Keratinocyte (primary cell): ENCODE measurements around the gene KRT4. TPM values are rescaled to one million over a fixed set of nuclear protein-coding genes. Genes with fewer than 3 reads are reported as not detected.

Experiments
- DNase-seq: peaks from one replicate; pipeline ENCODE4 v3.0.0-alpha.2; 2011; ENCODE audit warnings: low read depth, missing footprints, low spot score
- FAIRE-seq: peaks from 2 replicates; lab custom pipeline; 2011; peaks lifted over from hg19 to GRCh38; lab: Jason Lieb, UNC
- H2AFZ ChIP-seq: 2 replicates; pipeline ENCODE4 v1.6.0; 2012; ENCODE audit warnings: low read length, control low read depth, inconsistent platforms; ENCODE audit not compliant: control insufficient read depth
- H3K27ac ChIP-seq: 2 replicates; pipeline ENCODE4 v1.5.1; 2011; ENCODE audit warnings: low read length; ENCODE audit not compliant: control insufficient read depth, insufficient read depth
- H3K27me3 ChIP-seq: 3 replicates; pipeline ENCODE4 v1.6.0; 2011; ENCODE audit warnings: low read length; ENCODE audit not compliant: control insufficient read depth, insufficient read depth; ENCODE audit errors: extremely low read depth
- H3K36me3 ChIP-seq, 2 experiments: 2 replicates in 1 of 2; 3 replicates in 1 of 2; pipeline ENCODE4 v1.5.1; 2011; ENCODE audit warnings: low read length in 2 of 2, mild to moderate bottlenecking in 1 of 2; ENCODE audit not compliant: control insufficient read depth in 2 of 2, insufficient read depth in 2 of 2; ENCODE audit errors: extremely low read depth in 1 of 2
- H3K4me1 ChIP-seq: 3 replicates; pipeline ENCODE4 v1.5.1; 2011; ENCODE audit warnings: low read length; ENCODE audit not compliant: control insufficient read depth, insufficient read depth; ENCODE audit errors: extremely low read depth
- H3K4me2 ChIP-seq: 3 replicates; pipeline ENCODE4 v1.6.0; 2011; ENCODE audit warnings: low read depth, low read length; ENCODE audit not compliant: control insufficient read depth, insufficient read depth; ENCODE audit errors: extremely low read depth
- H3K4me3 ChIP-seq, 3 experiments: fragments of 200-600 bp in 1 of 3; sonication (generic) in 1 of 3; 2 replicates in 2 of 3; 3 replicates in 1 of 3; pipeline ENCODE4 v1.5.1; 2011 to 2016; ENCODE audit warnings: low read length in 3 of 3, mild to moderate bottlenecking in 3 of 3, control low read depth in 2 of 3, inconsistent platforms in 1 of 3, low read depth in 1 of 3, mixed read lengths in 1 of 3, mixed run types in 1 of 3, moderate library complexity in 1 of 3; ENCODE audit not compliant: control insufficient read depth in 2 of 3, insufficient read depth in 2 of 3; ENCODE audit errors: extremely low read depth in 1 of 3
- H3K79me2 ChIP-seq: 2 replicates; pipeline ENCODE4 v1.6.0; 2012; ENCODE audit warnings: low read length; ENCODE audit not compliant: control insufficient read depth, insufficient read depth
- H3K9ac ChIP-seq: 3 replicates; pipeline ENCODE4 v1.6.0; 2011; ENCODE audit warnings: low read length; ENCODE audit not compliant: control insufficient read depth, insufficient read depth; ENCODE audit errors: extremely low read depth
- H3K9me1 ChIP-seq: 3 replicates; pipeline ENCODE4 v1.6.0; 2011; ENCODE audit warnings: low read length; ENCODE audit not compliant: control insufficient read depth, insufficient read depth; ENCODE audit errors: extremely low read depth
- H3K9me3 ChIP-seq: 2 replicates; pipeline ENCODE4 v1.5.1; 2012; ENCODE audit warnings: low read depth, low read length; ENCODE audit not compliant: control insufficient read depth
- H4K20me1 ChIP-seq: 3 replicates; pipeline ENCODE4 v1.6.0; 2011; ENCODE audit warnings: low read length; ENCODE audit not compliant: control insufficient read depth, insufficient read depth; ENCODE audit errors: extremely low read depth
- CTCF ChIP-seq, 3 experiments: IDR thresholded peaks in 1 of 3; conservative IDR thresholded peaks in 1 of 3; optimal IDR thresholded peaks in 1 of 3; 2 replicates in 2 of 3; 3 replicates in 1 of 3; pipeline versions ENCODE3 to v1.5.1; 2011; ENCODE audit warnings: low read length in 3 of 3, mild to moderate bottlenecking in 3 of 3, moderate library complexity in 2 of 3, control low read depth in 1 of 3, inconsistent platforms in 1 of 3; ENCODE audit not compliant: insufficient read depth in 2 of 3; ENCODE audit errors: extremely low read depth in 1 of 3
- EZH2 ChIP-seq: IDR thresholded peaks from one replicate; pipeline ENCODE4 v1.6.1; 2012; ENCODE audit warnings: inconsistent platforms, mild to moderate bottlenecking, low read length, moderate library complexity
- dilution Hi-C: fragments of 300-500 bp; cut with MboI; formaldehyde crosslinking; loops from one replicate; pipeline ENCODE4 v1.7.0; 2020; ENCODE audit warnings: low sequenced_read_pairs; ENCODE audit not compliant: extremely low pct_ligation_motif_present
- polyA plus RNA-seq, 5 experiments: library from polyadenylated mRNA; depleted of rRNA in 3 of 5; stranded (reverse) in 3 of 5; stranded (forward) in 1 of 5; unstranded in 1 of 5; fragments of >200 nt; gene quantifications; 1 replicate in 1 of 5; 2 replicates in 3 of 5; 3 replicates in 1 of 5; pipeline versions ENCODE4 v1.2.1 to v1.2.3, GENCODE V29; 2011 to 2012; ENCODE audit warnings: missing spikeins in 2 of 5, low read depth in 1 of 5, low replicate concordance in 1 of 5

The KRT4 gene
- polyA plus RNA-seq, 1 donor (not counting 4 experiments of a cell fraction or from before 2014, with no cell fraction given) = 2.0 TPM

GRCh38 chr12:52798671-52799504, 15.0 kb downstream of the KRT4 start:
- no peaks in the 10 kb centered on the region for H3K9me1 ChIP-seq
- no peaks in the 10 kb centered on the region for H4K20me1 ChIP-seq
- peaks cover 39% of the 10 kb centered on the region for H3K4me1 ChIP-seq
- H3K27ac ChIP-seq = peak overlapping the region; percentile 4
- FAIRE-seq (peak; percentile 83), DNase-seq (peak; percentile 69)
- no peak for TF ChIP-seq EZH2
- no peak for TF ChIP-seq CTCF (optimal IDR thresholded peaks at IDR 0.05 in 1 of 3, IDR thresholded peaks at IDR 0.05 in 1 of 3, conservative IDR thresholded peaks at IDR 0.05 in 1 of 3; ENCODE audit: extremely low read depth in 1 of 3, insufficient read depth in 2 of 3, low read length in 3 of 3)
- dilution Hi-C loops = no loop called here
- no peak overlapping the region for H3K9ac ChIP-seq
- peak overlapping the region; percentile 52 for H3K4me2 ChIP-seq
- no peak overlapping the region for H2AFZ ChIP-seq
- no peaks in the 10 kb centered on the region for H3K9me3 ChIP-seq
- H3K4me3 ChIP-seq = no peak overlapping the region
- H3K27me3 ChIP-seq = no peaks in the 10 kb centered on the region
- H3K36me3 ChIP-seq = no peaks in the 10 kb centered on the region
- H3K79me2 ChIP-seq = no peaks in the 10 kb centered on the region

- DNase-seq (peak; percentile 50), FAIRE-seq (peak; percentile 13)
- H3K4me2 ChIP-seq = peak overlapping the region; percentile 52
- dilution Hi-C loops = no loop called here
- H3K27me3 ChIP-seq = no peaks in the 10 kb centered on the region
- no peak overlapping the region for H3K4me3 ChIP-seq
- no peaks in the 10 kb centered on the region for H3K9me3 ChIP-seq
- H3K9me1 ChIP-seq = no peaks in the 10 kb centered on the region
- no peaks in the 10 kb centered on the region for H3K79me2 ChIP-seq
- H3K27ac ChIP-seq = peak overlapping the region; percentile 4
- no peak overlapping the region for H2AFZ ChIP-seq
- no peak overlapping the region for H3K9ac ChIP-seq
- H3K36me3 ChIP-seq = no peaks in the 10 kb centered on the region
- no peak for TF ChIP-seq EZH2
- TF ChIP-seq CTCF (optimal IDR thresholded peaks at IDR 0.05 in 1 of 3, IDR thresholded peaks at IDR 0.05 in 1 of 3, conservative IDR thresholded peaks at IDR 0.05 in 1 of 3; ENCODE audit: extremely low read depth in 1 of 3, insufficient read depth in 2 of 3, low read length in 3 of 3) = no peak
- H4K20me1 ChIP-seq = no peaks in the 10 kb centered on the region
- H3K4me1 ChIP-seq = peaks cover 39% of the 10 kb centered on the region
Measured at GRCh38 chr12:52798003-52798670, 15.8 kb downstream of the KRT4 start.
